Left renal cortex interstitium (tissue), 4 donors: ENCODE measurements around the gene DENND4B. TPM values are rescaled to one million over a fixed set of nuclear protein-coding genes. Genes with fewer than 3 reads are reported as not detected.
"Not testable (repeated sequence)": the region's sequence is repeated elsewhere in the genome, so short reads cannot be mapped to it uniquely, and the experiment has no call there.

Experiments used
- DNase-seq, 4 donors: peaks; one replicate each; pipeline ENCODE4 v3.0.0-alpha.2; 2013; ENCODE audit warnings: low read depth in 4 of 4, low spot score in 2 of 4, missing footprints in 1 of 4
- polyA plus RNA-seq, 4 donors: library from polyadenylated mRNA; unstranded; fragments of 120-200 nt; gene quantifications; one replicate each; pipeline ENCODE4 v1.2.1, GENCODE V29; 2013; ENCODE audit not compliant: insufficient read length in 4 of 4

Gene DENND4B
- polyA plus RNA-seq, 4 donors: 21.9 to 59.4 (median 41.3) TPM

GRCh38 chr1:153932156-153933131, 14.1 kb downstream of the DENND4B start:
- DNase-seq: no peak

DNA sequence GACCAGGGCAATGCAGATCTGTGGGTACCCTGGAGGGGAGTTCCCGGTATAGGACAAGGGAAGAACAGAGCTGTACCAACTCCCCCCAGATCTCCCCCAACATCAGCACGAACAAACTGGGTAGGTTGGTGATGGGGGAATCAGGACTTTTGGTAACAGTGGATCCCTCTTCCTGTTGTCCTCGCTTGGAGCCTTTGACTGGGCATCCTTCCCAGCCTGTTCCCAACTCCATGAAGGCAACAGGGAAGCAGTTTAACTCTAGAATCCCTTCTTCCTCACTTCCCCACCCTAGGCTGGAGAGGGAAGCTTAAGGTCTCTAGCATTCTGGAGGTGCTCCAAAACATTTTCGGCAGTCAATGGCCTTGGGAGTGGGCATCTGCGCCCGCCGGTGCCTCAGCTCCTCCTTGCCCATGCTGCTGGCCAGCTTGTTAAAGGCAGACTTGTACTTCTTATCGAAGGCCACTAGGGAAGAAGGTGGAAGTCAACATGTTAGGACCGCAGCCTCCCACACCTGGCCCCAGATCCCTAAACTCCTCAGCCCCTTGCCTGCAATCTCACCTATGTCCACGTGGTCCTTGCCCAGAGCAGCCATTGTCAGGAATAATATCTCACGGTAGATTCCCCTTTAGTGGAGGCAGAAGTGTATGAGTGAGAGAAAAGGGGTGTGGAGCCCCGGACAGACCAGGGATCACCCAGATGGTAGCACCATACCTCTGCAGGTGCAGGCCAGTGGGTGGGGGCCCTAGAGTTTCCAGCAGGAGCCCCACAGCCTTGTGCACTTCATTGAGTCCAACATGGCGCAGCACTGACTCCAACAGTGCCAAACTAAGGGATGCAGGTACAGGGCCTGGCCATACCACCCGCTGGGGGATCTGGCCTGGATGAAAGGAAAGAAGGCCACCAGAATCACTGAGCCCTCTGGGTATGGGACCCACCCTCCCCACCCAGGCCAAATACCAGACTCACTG, 16.3 kb downstream of the DENND4B start:
- no peak for DNase-seq

- DNase-seq: no peak
Measured at GRCh38 chr1:153929426-153929825, 17.1 kb downstream of the DENND4B start.

GRCh38 chr1:153928791-153929341, 17.7 kb downstream of the DENND4B start:
- no peak for DNase-seq

GRCh38 chr1:153928245-153928644, 18.3 kb downstream of the DENND4B start:
- DNase-seq: no peak

GRCh38 chr1:153926405-153926804, 20.1 kb downstream of the DENND4B start:
- DNase-seq: no peak

DNA sequence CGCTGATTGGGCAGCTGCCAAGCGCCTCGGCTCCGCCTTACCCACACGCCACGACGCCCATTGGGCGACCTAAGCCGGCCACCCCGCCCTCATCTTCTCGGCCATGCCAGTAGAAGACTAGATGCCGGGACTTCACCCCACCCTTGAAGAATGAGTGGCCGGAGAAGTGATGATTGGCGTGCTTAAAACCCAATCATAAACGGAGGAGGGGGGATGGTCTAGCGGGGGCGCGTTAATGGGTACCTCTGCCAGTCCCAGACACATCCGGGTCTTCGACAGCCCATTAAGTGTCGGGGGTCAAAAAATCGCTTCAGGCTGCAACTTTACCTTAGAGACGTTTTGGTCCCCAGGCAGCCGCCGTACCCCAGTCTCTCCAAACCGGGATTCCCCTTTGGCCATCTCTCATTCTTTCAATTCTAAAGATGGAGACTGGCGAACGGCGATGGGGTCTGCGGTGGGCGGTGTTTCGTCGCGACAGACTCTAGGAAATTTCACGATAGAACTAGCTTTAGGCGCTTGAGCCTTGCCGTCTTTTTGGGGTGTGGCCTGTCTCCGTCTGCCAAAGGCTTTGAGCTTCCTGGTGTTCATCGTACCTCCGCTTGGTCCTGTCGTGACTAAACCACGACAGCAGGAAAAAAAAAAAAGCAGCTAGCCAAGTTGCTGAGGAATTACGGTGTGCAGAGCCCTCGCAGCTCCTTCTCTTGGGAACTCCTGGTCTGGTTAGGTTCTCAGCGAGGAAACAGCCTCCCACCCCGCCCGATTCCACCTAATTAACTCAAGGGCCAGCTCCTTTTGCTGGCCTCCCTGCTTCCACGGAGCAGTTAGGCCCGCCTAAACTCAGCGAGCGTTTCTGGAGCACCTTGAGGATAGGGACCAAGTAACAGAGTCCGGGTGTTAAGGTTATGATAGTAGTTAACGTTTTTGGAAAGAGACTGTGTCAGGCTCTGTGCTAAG, 23.3 kb downstream of the DENND4B start, which contains the start of gene GATAD2B:
GATAD2B (minus strand) TSS at position 1 of the 954 bp plus-strand sequence. CDS start 94,625 bp downstream, outside the sequence.
- peak; percentile 99 to 100 (median 100) for DNase-seq

DNA sequence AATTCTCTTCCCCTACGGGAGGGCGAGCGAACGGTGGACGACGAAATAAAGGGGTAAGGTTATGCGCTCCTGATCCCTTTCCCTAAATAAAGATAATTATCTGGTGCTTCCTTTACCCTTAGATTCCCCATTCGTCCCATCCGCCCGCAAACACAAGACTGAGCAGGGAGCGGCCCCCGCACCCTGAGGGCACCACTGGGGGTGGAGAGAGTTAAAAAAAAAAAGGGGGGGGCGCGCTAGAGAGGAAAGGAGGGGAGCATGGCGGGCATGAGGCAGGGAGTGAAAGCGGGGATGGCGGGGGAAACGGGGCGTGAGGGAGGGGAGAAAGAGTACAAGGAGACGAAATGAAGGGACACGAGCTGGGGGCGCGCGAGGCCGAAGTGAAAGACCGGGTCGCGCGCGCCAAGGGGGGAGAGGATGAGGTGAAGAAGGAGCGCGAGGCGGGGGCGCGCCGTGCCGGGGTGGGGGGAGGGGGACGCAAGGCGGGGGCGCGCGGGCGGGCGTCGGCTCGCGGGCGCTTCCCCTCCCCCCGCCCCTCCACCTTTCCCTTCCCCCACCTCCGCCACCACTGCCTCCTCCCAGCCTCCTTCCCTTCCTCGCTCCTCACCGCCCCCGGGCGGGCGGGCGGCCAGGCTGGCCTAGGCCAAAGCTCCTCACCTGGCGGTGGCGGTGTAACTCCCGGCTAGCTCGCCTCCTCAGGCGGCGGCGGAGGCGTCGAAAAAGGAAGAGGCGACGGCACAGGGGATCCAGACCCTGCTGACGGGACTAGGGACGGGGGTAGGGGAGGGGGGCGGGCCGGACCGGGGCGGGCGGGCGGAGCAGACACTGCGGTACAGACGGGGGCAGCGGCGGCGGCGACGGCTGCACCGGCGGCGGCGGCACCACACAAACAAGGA, 24.2 kb downstream of the DENND4B start:
- peak in 1 of 4 donors; percentile 35 for DNase-seq

DNA sequence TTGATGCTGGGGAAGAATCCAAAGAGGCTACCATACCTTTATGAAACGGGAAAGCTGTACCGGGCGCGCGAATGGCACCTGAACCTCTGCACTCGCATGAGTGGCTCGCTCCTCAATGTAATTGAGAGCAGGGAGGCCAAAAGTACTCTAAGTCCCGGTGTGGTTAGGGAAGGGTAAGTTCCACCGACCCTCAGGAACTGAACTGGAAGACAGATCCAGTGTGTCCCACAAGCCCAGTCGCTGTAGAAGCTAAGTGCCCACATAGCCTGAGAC, 24.8 kb downstream of the DENND4B start:
- DNase-seq: peak in 1 of 4 donors; percentile 13

- DNase-seq: no peak
Measured at GRCh38 chr1:153921080-153921802, 25.3 kb downstream of the DENND4B start.

DNA sequence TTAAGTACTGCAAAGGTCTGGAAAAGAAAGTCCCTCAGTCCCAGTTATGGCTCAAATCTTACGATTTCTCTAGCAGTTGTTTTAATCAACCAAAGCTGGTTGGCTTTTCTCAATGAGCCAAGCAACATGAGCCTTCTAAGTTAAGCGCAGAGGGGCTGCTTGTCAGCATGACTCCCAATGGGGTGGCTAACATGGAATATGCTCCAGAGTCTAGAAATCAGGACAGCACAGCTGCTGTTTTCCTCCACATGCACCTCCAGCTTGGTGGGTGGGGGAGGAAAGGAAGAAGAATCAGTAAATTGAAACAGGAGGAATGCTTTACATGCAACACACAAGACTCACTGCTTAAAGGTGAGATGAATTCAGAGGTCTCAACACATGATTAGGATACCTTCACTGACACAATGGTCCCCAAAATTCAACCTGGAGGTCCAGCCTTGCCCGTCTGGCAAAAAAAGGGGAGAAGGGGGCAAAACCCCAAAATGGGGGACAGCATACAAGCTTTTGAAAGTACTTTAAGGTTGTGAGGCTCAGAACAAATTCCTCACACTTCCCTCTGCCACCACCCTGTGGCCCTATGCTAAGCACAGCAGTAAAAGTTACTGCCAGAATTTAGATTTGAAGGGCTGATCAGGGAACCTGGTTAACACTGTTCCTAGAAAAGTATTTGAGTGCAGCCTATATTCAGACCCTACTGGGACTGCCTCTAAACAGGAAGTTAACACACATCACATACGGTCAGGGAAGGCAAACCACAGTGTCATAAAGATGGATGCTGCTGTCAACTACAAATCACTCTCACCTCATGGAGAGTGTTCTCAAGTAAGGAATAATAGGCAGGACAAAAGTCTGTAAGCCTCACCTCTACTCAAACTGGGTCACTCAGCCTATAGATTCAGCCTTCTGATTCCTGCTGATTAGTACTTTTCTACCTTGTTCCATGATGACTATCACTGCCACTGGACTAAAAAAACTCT, 26.4 kb downstream of the DENND4B start:
- no peak for DNase-seq

DNA sequence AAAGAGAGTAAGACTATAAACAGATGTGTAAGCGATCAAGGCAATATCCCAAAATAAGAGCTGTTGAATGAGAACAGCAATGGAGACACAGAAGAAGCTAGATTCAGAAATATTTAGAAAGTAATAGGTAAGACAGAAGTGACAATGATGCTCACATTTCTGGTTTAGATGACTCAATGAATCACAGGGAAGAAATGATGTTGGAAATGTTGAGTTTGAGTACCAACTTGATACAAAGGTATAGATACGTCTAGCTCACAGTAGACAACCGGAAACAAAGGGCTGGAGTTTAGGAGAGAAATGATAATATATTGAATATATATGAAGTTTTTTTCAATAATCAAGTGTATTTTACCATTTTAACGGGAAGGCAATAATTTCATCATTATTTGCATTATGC, 30.2 kb downstream of the DENND4B start:
- DNase-seq: no peak

GRCh38 chr1:153912349-153912748, 34.2 kb downstream of the DENND4B start:
- no peak for DNase-seq

DNA sequence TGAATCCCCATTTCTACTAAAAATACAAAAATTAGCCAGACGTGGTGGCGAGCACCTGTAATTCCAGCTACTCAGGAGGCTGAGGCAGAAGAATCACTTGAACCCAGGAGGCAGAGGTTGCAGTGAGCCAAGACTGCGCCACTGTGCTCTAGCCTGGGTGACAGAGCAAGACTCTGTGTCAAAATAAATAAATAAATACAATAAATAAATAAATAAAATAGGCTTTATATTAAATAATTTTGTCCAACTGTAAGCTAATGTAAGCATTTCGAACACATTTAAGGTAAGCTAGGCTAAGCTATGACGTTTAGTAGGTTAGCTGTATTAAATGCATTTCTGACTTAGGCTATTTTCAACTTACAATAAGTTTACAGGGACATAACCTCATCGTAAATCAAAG, 36.0 kb downstream of the DENND4B start:
- not testable (repeated sequence) for DNase-seq

DNA sequence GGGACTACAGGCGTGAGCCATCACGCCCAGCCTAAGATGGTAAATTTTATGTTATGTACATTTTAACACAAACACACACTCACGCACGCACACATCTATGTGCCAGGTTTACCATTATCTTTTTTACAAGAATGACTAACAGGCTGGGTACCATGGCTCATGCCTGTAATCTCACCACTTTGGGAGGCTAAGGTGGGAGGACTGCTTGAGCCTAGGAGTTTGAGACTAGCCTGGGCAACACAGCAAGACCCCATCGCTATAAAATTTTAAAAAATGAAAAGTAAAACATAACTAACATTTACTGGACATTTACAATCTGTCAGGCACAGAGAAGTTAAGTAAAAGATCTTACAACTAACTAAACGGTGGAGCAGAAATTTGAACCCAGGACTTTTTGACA, 38.4 kb downstream of the DENND4B start:
- no peak for DNase-seq

DNA sequence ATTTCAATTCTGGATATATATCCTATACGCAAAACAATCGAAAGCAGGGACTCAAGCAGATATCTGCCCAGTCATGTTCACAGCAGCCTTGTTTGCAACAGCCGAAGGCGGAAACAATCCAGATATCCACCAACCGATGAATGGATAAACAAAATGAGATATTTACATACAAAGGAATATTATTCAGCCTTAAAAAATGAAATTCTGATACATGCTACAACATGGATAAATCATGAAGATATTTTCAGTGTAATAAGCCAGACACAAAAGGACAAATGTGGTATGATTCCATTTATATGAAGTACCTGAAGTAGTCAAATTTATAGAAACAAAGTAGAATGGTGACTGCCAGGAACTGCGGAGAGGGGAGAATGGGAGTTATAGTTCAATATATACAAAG, 39.4 kb downstream of the DENND4B start:
- DNase-seq: no peak

DNA sequence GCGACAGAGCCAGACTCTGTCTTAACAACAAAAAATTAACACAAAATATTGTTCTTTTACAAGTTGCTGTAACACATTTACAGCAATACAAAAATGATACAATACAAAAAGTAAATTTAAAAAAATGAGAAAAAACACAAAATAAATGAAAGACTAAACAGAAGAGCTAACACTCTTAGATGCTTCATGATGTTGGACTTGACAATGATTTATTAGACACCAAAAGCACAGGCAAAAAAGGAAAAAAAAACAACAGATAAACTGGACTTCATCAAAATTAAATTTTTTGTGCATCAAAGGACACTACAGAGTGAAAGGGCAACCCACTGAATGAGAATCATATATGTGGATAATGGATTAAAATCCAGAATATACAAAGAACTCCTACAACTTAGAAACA, 40.1 kb downstream of the DENND4B start:
- DNase-seq: no peak
